Activated naive CD4-positive, alpha-beta T cell treated with Interleukin-2 at 50 U/mL for 16 hours (primary cell): Measurements from ENCODE around the gene OSBPL5.
A peak's percentile ranks its signal among the peaks of the same experiment; 100 is the strongest.
"Not testable (repeated sequence)": the region's sequence is repeated elsewhere in the genome, so short reads cannot be mapped to it uniquely, and the experiment has no call there.

ENCODE experiments used
- DNase-seq: peaks from one replicate; pipeline ENCODE4 v3.0.0-alpha.2; 2020

Gene OSBPL5

DNA sequence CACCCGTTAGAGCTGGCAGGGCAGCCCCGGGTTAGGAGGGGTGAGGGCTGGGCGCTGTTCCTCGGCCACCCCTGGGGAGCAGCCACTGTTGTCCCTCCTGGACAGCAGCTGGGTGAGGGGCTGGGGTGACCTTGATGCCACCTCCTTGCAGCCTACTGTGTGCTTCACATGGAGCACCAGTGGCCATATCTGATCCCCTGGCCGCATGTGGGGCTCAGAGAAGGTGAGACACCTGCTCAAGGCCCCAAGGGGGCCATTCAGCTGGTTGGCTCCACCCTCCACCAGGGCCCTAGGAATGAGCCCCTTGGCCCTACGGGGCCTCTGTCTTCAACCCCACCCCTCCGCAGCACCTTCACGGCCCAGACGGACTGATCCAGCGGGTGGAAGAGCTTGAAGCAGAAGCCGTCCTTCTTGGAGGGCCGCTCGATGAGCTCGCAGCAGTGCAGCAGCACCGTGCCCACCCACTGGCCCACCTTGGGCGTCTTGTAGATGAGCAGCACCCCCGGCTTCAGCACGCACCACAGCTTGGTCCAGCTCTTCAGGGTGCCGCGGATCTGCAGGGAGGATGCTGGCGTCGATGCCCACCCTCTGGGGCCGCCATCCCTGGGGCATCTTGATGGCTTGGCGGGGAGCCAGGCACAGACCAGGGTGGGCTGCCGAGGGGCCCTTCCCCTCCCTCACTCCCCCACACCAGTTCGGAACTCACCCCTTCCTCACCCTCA lies 44.9 kb downstream of the OSBPL5 start:
- no peak for DNase-seq

DNA sequence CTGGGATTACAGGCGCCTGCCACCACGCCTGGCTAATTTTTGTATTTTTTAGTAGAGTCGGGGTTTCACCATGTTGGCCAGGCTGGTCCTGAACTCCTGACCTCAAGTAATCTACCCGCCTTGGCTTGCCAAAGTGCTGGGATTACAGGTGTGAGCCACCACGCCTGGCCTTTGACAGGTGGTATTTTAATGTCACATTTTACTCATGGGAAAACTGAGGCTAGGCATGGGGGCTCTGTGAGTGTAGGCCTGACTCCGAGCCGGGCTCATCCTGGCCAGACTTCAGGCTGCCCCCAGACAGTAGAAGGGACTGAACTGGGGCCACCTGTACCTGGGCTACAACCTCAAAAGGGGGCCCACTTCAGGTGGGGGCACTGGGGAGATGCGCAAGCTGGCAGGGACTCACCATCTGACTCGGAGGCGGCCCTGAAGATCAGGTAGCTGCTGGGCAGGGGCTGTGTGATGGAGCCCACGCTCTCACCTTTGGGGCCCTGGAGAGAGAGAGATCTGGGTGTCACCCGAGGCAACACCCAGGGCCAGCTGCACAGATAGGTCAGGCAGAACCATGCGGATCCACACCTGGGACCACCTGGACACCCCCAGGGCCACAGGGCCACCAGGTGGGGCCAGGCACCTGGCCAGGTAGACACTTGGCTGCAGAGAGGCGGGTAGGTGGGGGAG lies 45.8 kb downstream of the OSBPL5 start:
- no peak for DNase-seq

GRCh38 chr11:3115321-3115720 lies 49.8 kb downstream of the OSBPL5 start:
- DNase-seq, result no peak

GRCh38 chr11:3113661-3114060 lies 51.4 kb downstream of the OSBPL5 start:
- not testable (repeated sequence) for DNase-seq

- DNase-seq, result no peak
Measured at GRCh38 chr11:3111919-3112690, 53.0 kb downstream of the OSBPL5 start.

GRCh38 chr11:3111466-3111865 lies 53.6 kb downstream of the OSBPL5 start:
- DNase-seq, result no peak

DNA sequence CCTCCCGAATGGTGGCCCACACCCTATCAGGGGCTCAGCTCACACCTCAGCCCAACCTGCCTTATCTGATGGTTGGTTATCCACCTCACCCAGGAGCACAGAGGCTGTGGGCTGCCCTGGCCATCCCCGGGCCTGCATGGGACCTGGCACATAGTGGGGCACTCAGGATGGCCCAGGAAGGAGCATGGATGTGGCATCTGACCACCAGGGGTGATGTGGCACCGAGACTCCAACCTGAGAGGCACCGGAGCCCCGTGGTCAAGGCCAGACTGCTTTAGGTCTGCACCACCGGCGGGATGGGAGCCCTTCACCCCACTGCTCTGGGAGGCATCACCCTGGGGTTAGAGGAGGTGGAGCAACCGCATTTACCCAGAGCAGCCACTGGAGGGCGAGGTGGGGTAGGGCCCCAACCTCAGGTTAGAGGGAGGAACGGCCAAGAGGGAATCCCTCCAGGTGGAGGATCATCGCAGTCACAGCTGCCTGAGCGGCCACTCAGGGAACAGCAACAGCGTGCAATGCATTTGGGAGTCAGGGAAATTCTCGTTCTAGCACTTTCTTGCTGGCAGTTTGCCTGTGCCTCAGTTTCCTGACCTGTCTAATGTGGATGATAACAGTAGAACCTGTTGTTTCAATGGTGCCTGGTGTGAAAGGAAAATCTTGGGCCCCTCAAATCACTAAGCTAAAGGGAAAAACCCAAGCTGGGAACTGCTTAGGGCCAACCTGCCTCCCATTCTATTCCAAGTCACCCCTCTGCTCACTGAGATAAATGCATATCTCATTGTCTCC lies 55.0 kb downstream of the OSBPL5 start:
- DNase-seq, result peak; percentile 29

DNA sequence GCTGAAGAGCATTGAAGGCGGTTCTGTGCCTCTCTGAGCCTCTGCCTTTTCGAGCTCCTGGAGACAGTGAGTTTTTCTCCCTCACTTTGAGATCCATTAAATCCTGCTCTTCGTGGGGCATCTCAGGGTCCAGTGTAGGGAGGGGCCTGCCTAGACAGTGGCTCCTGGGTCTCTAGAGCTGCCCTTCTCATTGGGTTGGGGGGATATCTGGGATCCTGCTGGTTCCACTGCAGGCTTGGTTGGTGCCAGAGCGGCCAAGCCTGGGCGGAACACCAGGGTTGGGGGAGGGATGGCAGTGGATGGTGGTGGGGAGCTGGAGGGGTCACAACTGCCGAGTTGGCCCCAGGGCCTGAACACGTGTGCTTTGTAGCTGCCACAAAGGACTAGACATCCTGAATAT lies 55.7 kb downstream of the OSBPL5 start:
- no peak for DNase-seq

DNA sequence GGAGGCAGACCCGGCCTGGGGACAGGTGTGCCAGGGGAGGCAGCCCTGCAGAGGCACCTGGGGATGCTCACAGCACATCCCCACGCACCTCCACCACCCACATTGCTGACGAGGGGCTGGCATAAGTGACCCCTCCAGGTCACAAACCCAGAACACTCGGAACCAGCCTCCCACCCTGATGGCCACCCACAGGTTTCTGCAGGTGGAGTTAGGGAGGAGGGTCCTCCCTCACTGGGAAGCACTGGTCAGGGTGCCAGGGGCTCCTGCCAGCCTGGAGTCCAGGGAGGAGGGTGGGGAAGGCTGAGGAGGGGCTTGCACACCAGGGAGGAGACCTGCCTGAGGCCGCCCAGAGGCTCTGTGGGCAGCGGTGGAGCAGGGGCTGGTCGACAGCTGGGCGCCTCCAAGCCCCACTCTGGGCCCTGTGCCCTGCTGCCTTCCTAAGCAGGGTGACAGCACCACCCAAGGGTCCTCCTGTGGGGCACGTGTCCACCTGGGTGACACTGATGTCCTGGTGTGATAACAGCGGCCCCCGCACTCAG lies 56.9 kb downstream of the OSBPL5 start:
- no peak for DNase-seq

GRCh38 chr11:3107608-3108182 lies 57.4 kb downstream of the OSBPL5 start:
- no peak for DNase-seq

GRCh38 chr11:3106736-3107524 lies 58.2 kb downstream of the OSBPL5 start:
- no peak for DNase-seq

GRCh38 chr11:3105791-3106735 lies 59.0 kb downstream of the OSBPL5 start:
- DNase-seq, result no peak

DNA sequence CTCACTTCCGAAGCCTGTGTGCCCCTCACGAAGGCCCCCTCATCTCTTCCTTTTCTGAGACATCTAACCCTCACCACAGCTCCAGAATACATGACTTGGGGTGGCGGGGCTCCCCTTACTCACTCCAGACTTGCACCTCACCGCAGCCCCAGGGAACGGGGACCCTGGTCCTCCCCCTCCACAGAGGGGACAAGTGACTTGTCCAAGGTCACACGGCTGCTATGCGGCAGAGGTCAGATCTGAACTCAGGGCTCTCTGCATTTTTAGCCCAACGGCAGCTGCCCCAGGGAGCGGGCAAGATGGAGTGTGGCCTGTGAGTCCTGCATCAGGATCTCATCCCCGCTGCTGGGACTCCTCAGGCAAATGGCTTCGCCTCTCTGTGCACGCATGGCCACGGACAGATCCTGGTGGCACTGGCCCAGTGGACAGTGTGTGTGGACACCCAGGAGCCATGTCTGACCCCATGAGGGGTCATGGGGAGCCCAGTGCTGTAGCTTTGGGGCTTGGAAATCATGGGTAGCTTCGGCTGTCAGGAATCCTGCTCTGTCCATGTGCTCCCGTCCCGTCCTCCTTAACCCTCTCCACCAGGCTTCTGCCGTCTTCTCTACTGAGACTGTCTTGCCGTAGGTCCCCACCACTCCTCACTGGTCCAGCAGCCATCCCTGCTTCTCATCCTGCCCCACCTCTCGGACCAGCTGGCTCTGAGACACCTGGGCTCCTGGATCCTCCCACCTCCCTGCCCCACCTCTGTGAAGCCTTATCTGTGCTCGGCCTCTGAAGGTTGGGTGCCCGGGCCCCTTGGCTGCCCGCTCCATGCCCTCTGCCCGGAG lies 59.9 kb downstream of the OSBPL5 start:
- DNase-seq, result no peak

GRCh38 chr11:3104051-3104714 lies 60.9 kb downstream of the OSBPL5 start:
- DNase-seq, result no peak

DNA sequence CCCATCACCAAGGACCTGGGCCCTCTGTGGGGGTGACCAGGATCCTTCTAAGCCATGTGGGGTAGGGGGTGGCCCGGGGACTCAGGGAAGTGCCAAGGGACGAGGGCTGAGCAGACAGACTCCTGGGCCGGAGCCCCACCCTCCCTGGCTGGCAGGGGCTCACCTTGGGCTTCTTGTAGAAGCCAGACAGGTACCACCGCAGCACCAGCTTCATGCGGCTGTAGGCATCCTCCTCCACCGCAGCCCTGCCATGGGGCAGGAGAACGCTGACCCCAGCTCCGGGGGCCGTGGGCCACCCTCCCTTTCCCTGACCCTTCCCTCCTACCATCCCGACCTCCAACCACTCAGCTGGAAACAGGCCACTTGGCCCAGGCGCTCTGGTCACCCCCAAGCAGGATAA lies 62.0 kb downstream of the OSBPL5 start:
- no peak for DNase-seq

DNA sequence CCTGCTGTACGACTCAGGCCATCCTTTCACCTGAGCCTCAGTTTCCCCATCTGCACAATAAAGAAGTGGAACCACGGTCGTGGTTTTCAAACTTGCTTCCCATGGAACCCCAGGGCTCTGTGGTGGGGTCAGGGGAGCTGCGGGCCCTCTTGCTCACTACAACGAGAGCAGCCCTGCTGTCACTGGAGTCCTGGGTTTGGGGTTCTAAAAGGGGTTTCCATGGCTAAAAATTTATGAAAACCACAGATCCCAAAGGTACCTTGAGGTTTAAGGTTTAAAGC lies 62.5 kb downstream of the OSBPL5 start:
- no peak for DNase-seq

- no peak for DNase-seq
Measured at GRCh38 chr11:3101921-3102640, 63.0 kb downstream of the OSBPL5 start.

DNA sequence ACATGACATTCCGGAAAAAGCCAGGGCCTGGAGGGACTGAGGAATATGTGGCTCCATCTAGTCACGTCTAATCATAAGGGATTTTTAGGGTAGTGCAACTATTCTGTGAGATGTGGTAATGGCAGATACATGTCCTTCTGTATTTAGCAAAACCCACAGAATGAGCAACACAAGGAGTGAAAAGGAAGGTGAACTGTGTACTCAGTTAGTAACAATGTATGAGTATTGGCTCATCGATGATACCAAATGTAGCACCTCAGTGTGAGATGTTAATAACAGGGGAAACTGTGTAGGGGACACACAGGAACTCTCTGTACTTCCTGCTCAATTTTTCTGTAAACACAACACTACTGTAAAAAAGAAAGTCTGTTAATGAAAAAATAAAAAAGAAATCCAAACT lies 65.9 kb downstream of the OSBPL5 start:
- DNase-seq, result no peak
